WI38 (cell line): ENCODE measurements around the gene MROH9.

Experiments
- H3K4me3 ChIP-seq: 2 replicates; pipeline ENCODE4 v1.5.1; 2011; ENCODE audit warnings: low read depth, mild to moderate bottlenecking, control low read depth, low read length
- TF ChIP-seq, protein P1 (sequence below): IDR thresholded peaks from 2 replicates; pipeline ENCODE4 v1.5.1; 2012; ENCODE audit warnings: low read depth, mild to moderate bottlenecking, control low read depth, low read length

The MROH9 gene

DNA sequence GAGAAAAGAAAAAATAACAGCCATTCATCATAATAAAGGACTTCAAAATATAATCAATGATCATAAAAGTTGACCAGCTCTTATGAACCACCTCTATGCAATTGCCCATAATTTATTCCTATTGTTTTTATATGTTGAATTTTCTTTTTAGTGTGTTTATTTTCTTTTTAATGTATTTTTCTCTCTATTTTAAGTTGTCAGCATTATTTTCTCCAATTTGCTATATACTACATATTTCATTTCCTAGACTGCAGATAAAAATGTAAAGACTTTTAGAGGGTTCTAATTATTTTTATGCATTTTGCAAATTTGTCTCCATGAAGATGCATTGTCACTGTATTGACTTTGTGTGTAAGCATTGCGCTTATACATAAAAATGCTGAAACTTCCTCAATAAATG, 58.4 kb downstream of the MROH9 start:
- TF ChIP-seq, protein P1, sequence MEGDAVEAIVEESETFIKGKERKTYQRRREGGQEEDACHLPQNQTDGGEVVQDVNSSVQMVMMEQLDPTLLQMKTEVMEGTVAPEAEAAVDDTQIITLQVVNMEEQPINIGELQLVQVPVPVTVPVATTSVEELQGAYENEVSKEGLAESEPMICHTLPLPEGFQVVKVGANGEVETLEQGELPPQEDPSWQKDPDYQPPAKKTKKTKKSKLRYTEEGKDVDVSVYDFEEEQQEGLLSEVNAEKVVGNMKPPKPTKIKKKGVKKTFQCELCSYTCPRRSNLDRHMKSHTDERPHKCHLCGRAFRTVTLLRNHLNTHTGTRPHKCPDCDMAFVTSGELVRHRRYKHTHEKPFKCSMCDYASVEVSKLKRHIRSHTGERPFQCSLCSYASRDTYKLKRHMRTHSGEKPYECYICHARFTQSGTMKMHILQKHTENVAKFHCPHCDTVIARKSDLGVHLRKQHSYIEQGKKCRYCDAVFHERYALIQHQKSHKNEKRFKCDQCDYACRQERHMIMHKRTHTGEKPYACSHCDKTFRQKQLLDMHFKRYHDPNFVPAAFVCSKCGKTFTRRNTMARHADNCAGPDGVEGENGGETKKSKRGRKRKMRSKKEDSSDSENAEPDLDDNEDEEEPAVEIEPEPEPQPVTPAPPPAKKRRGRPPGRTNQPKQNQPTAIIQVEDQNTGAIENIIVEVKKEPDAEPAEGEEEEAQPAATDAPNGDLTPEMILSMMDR = no peak
- H3K4me3 ChIP-seq = no peak overlapping the region

- H3K4me3 ChIP-seq = no peak overlapping the region
- TF ChIP-seq, protein P1 = no peak
Observed at GRCh38 chr1:171014880-171015279, 79.5 kb downstream of the MROH9 start.

DNA sequence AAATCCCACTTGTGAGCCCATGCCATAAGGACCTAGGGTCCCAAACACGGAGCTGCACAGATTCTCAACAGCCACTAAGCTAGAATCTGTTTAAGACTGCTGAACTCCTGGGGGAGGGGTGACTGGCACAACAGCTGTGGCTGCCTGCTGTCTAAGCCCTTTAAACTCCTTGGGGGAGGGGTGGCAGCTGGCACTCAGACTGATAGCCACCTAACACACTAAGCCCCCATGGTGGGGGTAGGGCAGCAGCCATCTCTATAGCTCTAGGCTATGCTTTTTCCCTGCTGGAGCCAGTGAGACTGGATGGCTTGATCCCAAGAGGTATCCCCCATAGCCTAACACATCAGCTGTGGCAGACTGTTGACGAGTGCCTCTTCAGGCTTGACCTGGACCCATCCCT, 82.1 kb downstream of the MROH9 start:
- no peak overlapping the region for H3K4me3 ChIP-seq
- TF ChIP-seq, protein P1 = no peak

GRCh38 chr1:171019971-171020370, 84.6 kb downstream of the MROH9 start:
- TF ChIP-seq, protein P1 = no peak
- H3K4me3 ChIP-seq = no peak overlapping the region

- TF ChIP-seq, protein P1 = no peak
- H3K4me3 ChIP-seq = no peak overlapping the region
Observed at GRCh38 chr1:171032822-171033702, 97.7 kb downstream of the MROH9 start.

DNA sequence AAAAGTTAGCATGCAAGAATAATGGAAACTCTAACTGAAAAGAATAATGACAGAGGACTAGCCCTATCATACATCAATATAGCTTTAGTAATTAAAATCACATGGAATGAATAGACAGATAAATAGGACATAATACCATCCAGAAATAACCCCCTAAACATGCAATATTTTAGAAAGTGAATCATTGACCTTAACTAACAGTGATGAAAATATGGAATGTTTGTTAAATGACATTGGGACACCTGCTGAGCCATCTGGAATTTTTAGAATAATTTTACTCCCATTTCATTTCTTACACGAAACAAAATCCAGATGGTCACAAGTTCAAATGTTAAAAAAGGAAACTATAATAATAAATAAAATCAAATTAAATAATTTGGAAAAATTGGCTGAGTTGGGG, 102.3 kb downstream of the MROH9 start:
- TF ChIP-seq, protein P1 = no peak
- H3K4me3 ChIP-seq = no peak overlapping the region

GRCh38 chr1:171038284-171038683, 103.0 kb downstream of the MROH9 start:
- no peak overlapping the region for H3K4me3 ChIP-seq
- TF ChIP-seq, protein P1 = no peak
